Measurements from ENCODE around the gene PTPRT. TPM values are rescaled to one million over a fixed set of nuclear protein-coding genes. Genes with fewer than 3 reads are reported as not detected.

The PTPRT gene
- total RNA-seq, 1 donor, result not detected

GRCh38 chr20:43037605-43038309 lies 151.9 kb downstream of the PTPRT start:
- H3K4me3 ChIP-seq (ENCODE audit: low read depth, low read length), result no peak overlapping the region
- TF ChIP-seq CTCF (IDR thresholded peaks at IDR 0.05; ENCODE audit: insufficient read depth, low read depth, low read length), result no peak
- no peak for DNase-seq (ENCODE audit: low read depth)

GRCh38 chr20:43034981-43035724 lies 154.6 kb downstream of the PTPRT start:
- DNase-seq (ENCODE audit: low read depth), result no peak
- no peak for TF ChIP-seq CTCF (IDR thresholded peaks at IDR 0.05; ENCODE audit: insufficient read depth, low read depth, low read length)
- no peak overlapping the region for H3K4me3 ChIP-seq (ENCODE audit: low read depth, low read length)

DNA sequence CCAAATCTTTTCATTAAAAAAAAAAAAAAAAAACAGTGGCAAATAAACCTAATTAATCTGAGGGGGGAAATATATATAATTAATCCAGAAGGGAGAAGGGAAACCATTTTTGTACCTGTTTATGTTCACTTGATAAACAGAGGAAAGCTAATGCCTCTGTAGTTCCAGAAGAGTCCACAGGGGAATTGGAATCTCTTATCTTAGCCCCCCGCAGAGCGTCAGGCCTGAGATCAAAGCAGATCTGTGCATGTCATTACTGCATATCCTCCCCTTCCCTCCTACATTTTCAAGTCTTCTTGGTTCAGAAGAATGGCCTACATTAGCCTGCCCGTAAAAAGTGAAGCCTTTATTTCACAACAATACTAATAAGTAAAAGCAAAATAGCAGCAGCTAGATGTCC lies 157.2 kb downstream of the PTPRT start:
- no peak overlapping the region for H3K4me3 ChIP-seq (ENCODE audit: low read depth, low read length)
- DNase-seq (ENCODE audit: low read depth), result no peak
- TF ChIP-seq CTCF (IDR thresholded peaks at IDR 0.05; ENCODE audit: insufficient read depth, low read depth, low read length), result no peak

- no peak overlapping the region for H3K4me3 ChIP-seq (ENCODE audit: low read depth, low read length)
- DNase-seq (ENCODE audit: low read depth), result no peak
- TF ChIP-seq CTCF (IDR thresholded peaks at IDR 0.05; ENCODE audit: insufficient read depth, low read depth, low read length), result no peak
Measured at GRCh38 chr20:43029176-43029575, 160.5 kb downstream of the PTPRT start.

DNA sequence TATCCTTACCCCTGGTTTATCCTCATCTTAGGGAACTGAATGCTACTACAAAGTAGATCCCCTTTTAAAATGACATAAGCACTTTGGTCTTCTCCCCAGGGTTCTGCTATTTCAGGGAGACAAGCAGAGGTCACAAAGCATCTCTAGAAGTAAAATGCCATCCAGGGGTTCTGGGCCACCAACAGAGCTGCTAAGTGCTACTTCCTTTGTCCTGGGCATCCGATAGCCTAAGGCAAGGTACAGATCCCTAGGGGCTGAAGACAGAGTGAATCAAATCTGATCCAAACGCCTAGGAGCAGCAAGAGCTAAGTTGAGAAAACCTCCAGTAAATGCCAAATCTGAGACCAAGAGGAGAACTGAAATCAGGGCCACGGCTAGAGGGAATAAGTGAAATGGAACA lies 161.2 kb downstream of the PTPRT start:
- no peak overlapping the region for H3K4me3 ChIP-seq (ENCODE audit: low read depth, low read length)
- no peak for TF ChIP-seq CTCF (IDR thresholded peaks at IDR 0.05; ENCODE audit: insufficient read depth, low read depth, low read length)
- DNase-seq (ENCODE audit: low read depth), result no peak

- TF ChIP-seq CTCF (IDR thresholded peaks at IDR 0.05; ENCODE audit: insufficient read depth, low read depth, low read length), result no peak
- no peak overlapping the region for H3K4me3 ChIP-seq (ENCODE audit: low read depth, low read length)
- no peak for DNase-seq (ENCODE audit: low read depth)
Measured at GRCh38 chr20:43023836-43024235, 165.9 kb downstream of the PTPRT start.
